ENCODE results near the gene AP5S1. TPM values are rescaled to one million over a fixed set of nuclear protein-coding genes. Genes with fewer than 3 reads are reported as not detected.

Gene AP5S1
- total and polyA plus RNA-seq, 9 of the 15 experiments (the other 6 are each of a cell fraction or from before 2014, with no cell fraction given), result 2.6 to 8.8 (median 4.4) TPM

DNA sequence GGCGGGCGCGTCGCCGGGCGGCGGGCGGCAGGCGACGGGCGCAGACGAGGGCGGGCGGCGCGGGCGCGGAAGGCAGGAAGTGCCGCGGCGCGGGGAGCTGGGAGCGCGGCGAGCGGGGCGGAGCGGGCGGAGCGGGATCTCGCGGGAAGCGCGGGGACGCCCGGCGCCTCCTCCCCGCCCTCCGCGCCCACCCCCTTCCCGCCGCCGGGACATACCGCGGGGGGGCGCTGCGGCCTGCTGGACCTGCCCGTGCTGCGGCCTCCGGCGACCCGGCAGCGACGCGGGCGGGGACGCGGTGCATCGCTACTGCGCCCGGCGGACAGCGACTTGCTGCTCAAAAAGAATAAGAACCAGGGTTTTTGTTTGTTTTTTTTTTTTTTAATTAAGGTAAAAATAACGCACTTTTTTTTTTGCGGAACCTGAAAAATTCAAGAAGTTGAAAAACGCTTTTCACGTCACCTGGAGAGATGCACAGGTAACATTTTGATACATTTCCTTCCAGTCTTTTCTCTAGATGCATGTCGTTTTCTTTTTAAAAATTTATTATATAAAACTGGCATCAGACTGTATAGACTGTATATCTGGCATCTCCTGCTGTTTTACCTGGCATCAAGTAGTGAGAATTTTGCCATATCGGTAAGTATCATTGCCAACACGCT, 33.6 kb upstream of the AP5S1 start, which contains the start of gene CENPB (continued):
- TF ChIP-seq, protein P1, sequence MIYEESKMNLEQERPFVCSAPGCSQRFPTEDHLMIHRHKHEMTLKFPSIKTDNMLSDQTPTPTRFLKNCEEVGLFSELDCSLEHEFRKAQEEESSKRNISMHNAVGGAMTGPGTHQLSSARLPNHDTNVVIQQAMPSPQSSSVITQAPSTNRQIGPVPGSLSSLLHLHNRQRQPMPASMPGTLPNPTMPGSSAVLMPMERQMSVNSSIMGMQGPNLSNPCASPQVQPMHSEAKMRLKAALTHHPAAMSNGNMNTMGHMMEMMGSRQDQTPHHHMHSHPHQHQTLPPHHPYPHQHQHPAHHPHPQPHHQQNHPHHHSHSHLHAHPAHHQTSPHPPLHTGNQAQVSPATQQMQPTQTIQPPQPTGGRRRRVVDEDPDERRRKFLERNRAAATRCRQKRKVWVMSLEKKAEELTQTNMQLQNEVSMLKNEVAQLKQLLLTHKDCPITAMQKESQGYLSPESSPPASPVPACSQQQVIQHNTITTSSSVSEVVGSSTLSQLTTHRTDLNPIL (CRISPR knock-in tag; IDR thresholded peaks at IDR 0.05), result no peak
- TF ChIP-seq, protein P2, sequence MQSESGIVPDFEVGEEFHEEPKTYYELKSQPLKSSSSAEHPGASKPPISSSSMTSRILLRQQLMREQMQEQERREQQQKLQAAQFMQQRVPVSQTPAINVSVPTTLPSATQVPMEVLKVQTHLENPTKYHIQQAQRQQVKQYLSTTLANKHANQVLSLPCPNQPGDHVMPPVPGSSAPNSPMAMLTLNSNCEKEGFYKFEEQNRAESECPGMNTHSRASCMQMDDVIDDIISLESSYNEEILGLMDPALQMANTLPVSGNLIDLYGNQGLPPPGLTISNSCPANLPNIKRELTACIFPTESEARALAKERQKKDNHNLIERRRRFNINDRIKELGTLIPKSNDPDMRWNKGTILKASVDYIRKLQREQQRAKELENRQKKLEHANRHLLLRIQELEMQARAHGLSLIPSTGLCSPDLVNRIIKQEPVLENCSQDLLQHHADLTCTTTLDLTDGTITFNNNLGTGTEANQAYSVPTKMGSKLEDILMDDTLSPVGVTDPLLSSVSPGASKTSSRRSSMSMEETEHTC (IDR thresholded peaks at IDR 0.05), result no peak
- TF ChIP-seq KAT7 (CRISPR knock-in tag; IDR thresholded peaks at IDR 0.05; ENCODE audit: borderline replicate concordance) (peak; percentile 39; the same call in 1 of the 2 replicates), JUNB (CRISPR knock-in tag; conservative IDR thresholded peaks at IDR 0.05) (no peak), SPI1 (IDR thresholded peaks at IDR 0.05; ENCODE audit: borderline replicate concordance, low read depth, low read length) (peak; percentile 35; the same call in 1 of the 2 replicates), HIVEP1 (CRISPR knock-in tag; IDR thresholded peaks at IDR 0.05) (no peak), THRAP3 (IDR thresholded peaks at IDR 0.05; ENCODE audit: borderline replicate concordance) (no peak), NEUROD1 (IDR thresholded peaks at IDR 0.05; ENCODE audit: borderline replicate concordance, low read depth, low read length, partially characterized antibody) (peak; percentile 31), NCOR1 (IDR thresholded peaks at IDR 0.05) (no peak), SOX6 (IDR thresholded peaks at IDR 0.05) (no peak), MTA1 (IDR thresholded peaks at IDR 0.05; ENCODE audit: borderline replicate concordance) (no peak), SREBF2 (CRISPR knock-in tag; IDR thresholded peaks at IDR 0.05) (no peak)
- TF ChIP-seq, protein P3, sequence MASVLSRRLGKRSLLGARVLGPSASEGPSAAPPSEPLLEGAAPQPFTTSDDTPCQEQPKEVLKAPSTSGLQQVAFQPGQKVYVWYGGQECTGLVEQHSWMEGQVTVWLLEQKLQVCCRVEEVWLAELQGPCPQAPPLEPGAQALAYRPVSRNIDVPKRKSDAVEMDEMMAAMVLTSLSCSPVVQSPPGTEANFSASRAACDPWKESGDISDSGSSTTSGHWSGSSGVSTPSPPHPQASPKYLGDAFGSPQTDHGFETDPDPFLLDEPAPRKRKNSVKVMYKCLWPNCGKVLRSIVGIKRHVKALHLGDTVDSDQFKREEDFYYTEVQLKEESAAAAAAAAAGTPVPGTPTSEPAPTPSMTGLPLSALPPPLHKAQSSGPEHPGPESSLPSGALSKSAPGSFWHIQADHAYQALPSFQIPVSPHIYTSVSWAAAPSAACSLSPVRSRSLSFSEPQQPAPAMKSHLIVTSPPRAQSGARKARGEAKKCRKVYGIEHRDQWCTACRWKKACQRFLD (CRISPR knock-in tag; IDR thresholded peaks at IDR 0.05), result peak; percentile 52; the same call in 1 of the 2 replicates
- TF ChIP-seq, protein P4, sequence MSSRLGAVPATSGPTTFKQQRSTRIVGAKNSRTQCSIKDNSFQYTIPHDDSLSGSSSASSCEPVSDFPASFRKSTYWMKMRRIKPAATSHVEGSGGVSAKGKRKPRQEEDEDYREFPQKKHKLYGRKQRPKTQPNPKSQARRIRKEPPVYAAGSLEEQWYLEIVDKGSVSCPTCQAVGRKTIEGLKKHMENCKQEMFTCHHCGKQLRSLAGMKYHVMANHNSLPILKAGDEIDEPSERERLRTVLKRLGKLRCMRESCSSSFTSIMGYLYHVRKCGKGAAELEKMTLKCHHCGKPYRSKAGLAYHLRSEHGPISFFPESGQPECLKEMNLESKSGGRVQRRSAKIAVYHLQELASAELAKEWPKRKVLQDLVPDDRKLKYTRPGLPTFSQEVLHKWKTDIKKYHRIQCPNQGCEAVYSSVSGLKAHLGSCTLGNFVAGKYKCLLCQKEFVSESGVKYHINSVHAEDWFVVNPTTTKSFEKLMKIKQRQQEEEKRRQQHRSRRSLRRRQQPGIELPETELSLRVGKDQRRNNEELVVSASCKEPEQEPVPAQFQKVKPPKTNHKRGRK (tag; IDR thresholded peaks at IDR 0.05), result peak; percentile 48; the same call in 1 of the 2 replicates

All from K562 (cell line).